Measurements from ENCODE around the gene MS4A2.
"Not testable (repeated sequence)": the region's sequence is repeated elsewhere in the genome, so short reads cannot be mapped to it uniquely, and the experiment has no call there.

MS4A2 gene

GRCh38 chr11:60122414-60123036 is 34.1 kb downstream of the MS4A2 start:
- Mint-ChIP-seq H3K4me3 (no peak overlapping the region), H3K9me3 (no peaks in the 10 kb centered on the region), H3K27ac (no peak overlapping the region), H3K4me1 (no peaks in the 10 kb centered on the region), H3K36me3 (no peaks in the 10 kb centered on the region)
- ATAC-seq: no peak
- no peak for DNase-seq (ENCODE audit: low spot score in 2 of 2)

GRCh38 chr11:60124802-60125432 is 36.5 kb downstream of the MS4A2 start:
- H3K9me3 Mint-ChIP-seq: no peaks in the 10 kb centered on the region
- H3K4me1 Mint-ChIP-seq: no peaks in the 10 kb centered on the region
- no peak for ATAC-seq
- H3K36me3 Mint-ChIP-seq: no peaks in the 10 kb centered on the region
- DNase-seq (ENCODE audit: low spot score in 2 of 2): no peak
- H3K27ac Mint-ChIP-seq: no peak overlapping the region
- H3K4me3 Mint-ChIP-seq: no peak overlapping the region

- no peak for ATAC-seq
- no peaks in the 10 kb centered on the region for H3K36me3 Mint-ChIP-seq
- no peak for DNase-seq (ENCODE audit: low spot score in 2 of 2)
- no peak overlapping the region for H3K27ac Mint-ChIP-seq
- H3K9me3 Mint-ChIP-seq: no peaks in the 10 kb centered on the region
- no peak overlapping the region for H3K4me3 Mint-ChIP-seq
- no peaks in the 10 kb centered on the region for H3K4me1 Mint-ChIP-seq
These were observed 37.6 kb downstream of the MS4A2 start for GRCh38 chr11:60125956-60126585.

- H3K36me3 Mint-ChIP-seq: no peaks in the 10 kb centered on the region
- H3K4me3 Mint-ChIP-seq: no peak overlapping the region
- H3K4me1 Mint-ChIP-seq: no peaks in the 10 kb centered on the region
- no peak for DNase-seq (ENCODE audit: low spot score in 2 of 2)
- no peak overlapping the region for H3K27ac Mint-ChIP-seq
- no peak for ATAC-seq
- no peaks in the 10 kb centered on the region for H3K9me3 Mint-ChIP-seq
These were observed 38.9 kb downstream of the MS4A2 start for GRCh38 chr11:60127311-60127811.

- H3K9me3 Mint-ChIP-seq: no peaks in the 10 kb centered on the region
- DNase-seq (ENCODE audit: low spot score in 2 of 2): no peak
- no peak for ATAC-seq
These were observed 39.9 kb downstream of the MS4A2 start for GRCh38 chr11:60128376-60128775.

GRCh38 chr11:60128866-60129265 is 40.4 kb downstream of the MS4A2 start:
- H3K9me3 Mint-ChIP-seq; DNase-seq (ENCODE audit: low spot score in 2 of 2); H3K36me3 Mint-ChIP-seq; H3K4me1 Mint-ChIP-seq; H3K27ac Mint-ChIP-seq; H3K4me3 Mint-ChIP-seq; ATAC-seq: not testable (repeated sequence)

More at GRCh38 chr11:60128376-60128775, 39.9 kb downstream of the MS4A2 start:
- no peaks in the 10 kb centered on the region for H3K4me1 Mint-ChIP-seq
- H3K4me3 Mint-ChIP-seq: no peak overlapping the region
- H3K36me3 Mint-ChIP-seq: no peaks in the 10 kb centered on the region
- no peak overlapping the region for H3K27ac Mint-ChIP-seq

- DNase-seq (ENCODE audit: low spot score in 2 of 2): no peak
- no peaks in the 10 kb centered on the region for H3K4me1 Mint-ChIP-seq
- H3K36me3 Mint-ChIP-seq: no peaks in the 10 kb centered on the region
- no peak overlapping the region for H3K4me3 Mint-ChIP-seq
- H3K27ac Mint-ChIP-seq: no peak overlapping the region
- ATAC-seq: no peak
- H3K9me3 Mint-ChIP-seq: no peaks in the 10 kb centered on the region
These were observed 41.4 kb downstream of the MS4A2 start for GRCh38 chr11:60129853-60130252.

- ATAC-seq (peak; percentile 43), DNase-seq (ENCODE audit: low spot score in 2 of 2) (no peak)
- Mint-ChIP-seq H3K4me1 (no peaks in the 10 kb centered on the region), H3K9me3 (no peaks in the 10 kb centered on the region), H3K4me3 (no peak overlapping the region), H3K36me3 (no peaks in the 10 kb centered on the region), H3K27ac (no peak overlapping the region)
These were observed 42.0 kb downstream of the MS4A2 start for GRCh38 chr11:60130496-60130895.

GRCh38 chr11:60131912-60132311 is 43.4 kb downstream of the MS4A2 start:
- Mint-ChIP-seq H3K4me1 (no peaks in the 10 kb centered on the region), H3K27ac (no peak overlapping the region), H3K9me3 (no peaks in the 10 kb centered on the region), H3K36me3 (no peaks in the 10 kb centered on the region), H3K4me3 (no peak overlapping the region)
- DNase-seq (ENCODE audit: low spot score in 2 of 2): no peak
- ATAC-seq: no peak

GRCh38 chr11:60133917-60134316 is 45.5 kb downstream of the MS4A2 start:
- DNase-seq (ENCODE audit: low spot score in 2 of 2) (no peak), ATAC-seq (no peak)
- Mint-ChIP-seq H3K27ac (no peak overlapping the region), H3K4me3 (no peak overlapping the region), H3K36me3 (no peaks in the 10 kb centered on the region), H3K4me1 (no peaks in the 10 kb centered on the region), H3K9me3 (no peaks in the 10 kb centered on the region)

- H3K4me3 Mint-ChIP-seq: no peak overlapping the region
- no peaks in the 10 kb centered on the region for H3K9me3 Mint-ChIP-seq
- DNase-seq (ENCODE audit: low spot score in 2 of 2) (no peak), ATAC-seq (peak; percentile 16)
- H3K36me3 Mint-ChIP-seq: no peaks in the 10 kb centered on the region
- no peak overlapping the region for H3K27ac Mint-ChIP-seq
- no peaks in the 10 kb centered on the region for H3K4me1 Mint-ChIP-seq
These were observed 55.3 kb downstream of the MS4A2 start for GRCh38 chr11:60143768-60144167.

- H3K27ac Mint-ChIP-seq: no peak overlapping the region
- no peaks in the 10 kb centered on the region for H3K36me3 Mint-ChIP-seq
- H3K9me3 Mint-ChIP-seq: no peaks in the 10 kb centered on the region
- DNase-seq (ENCODE audit: low spot score in 2 of 2) (no peak), ATAC-seq (peak; percentile 53)
- no peaks in the 10 kb centered on the region for H3K4me1 Mint-ChIP-seq
- no peak overlapping the region for H3K4me3 Mint-ChIP-seq
These were observed 57.2 kb downstream of the MS4A2 start for GRCh38 chr11:60145677-60146076.

Measured in stimulated activated effector memory CD8-positive, alpha-beta T cell treated with anti-CD3 and anti-CD28 coated beads, Interleukin-12 subunit alpha, Interleukin-12 subunit beta, amount 100 ng/mL, for 72 hours (primary cell).